SK-N-SH treated with all-trans-retinoic acid at 6 μM for 48 hours (cell line): ENCODE results near the gene MYO15B.

Source experiments
- ATAC-seq: fragments of 200-7000 bp; cut with Tn5 transposase; 3 replicates; pipeline ENCODE4 v1.9.1; 2020; ENCODE audit warnings: mild to moderate bottlenecking, moderate library complexity
- ARNTL ChIP-seq: fragments of 450-650 bp; formaldehyde crosslinking; IDR thresholded peaks from 2 replicates; pipeline ENCODE4 v1.5.0; 2020; ENCODE audit warnings: low read depth, mild to moderate bottlenecking, moderate library complexity, borderline replicate concordance
- BACH2 ChIP-seq: fragments of 250-450 bp; sonication (Bioruptor Pico); IDR thresholded peaks from 2 replicates; pipeline ENCODE4 v1.9.0; 2021; ENCODE audit warnings: mild to moderate bottlenecking, borderline replicate concordance
- CSDC2 ChIP-seq: fragments of 250-450 bp; sonication (Bioruptor Pico); IDR thresholded peaks from 2 replicates; pipeline ENCODE4 v1.5.0; 2020; ENCODE audit warnings: mild to moderate bottlenecking, moderate library complexity
- ESRRG ChIP-seq: fragments of 250-450 bp; sonication (Bioruptor Pico); IDR thresholded peaks from 2 replicates; pipeline ENCODE4 v1.6.1; 2021; ENCODE audit warnings: mild to moderate bottlenecking
- GLIS3 ChIP-seq: fragments of 250-450 bp; sonication (Bioruptor Pico); IDR thresholded peaks from 2 replicates; pipeline ENCODE4 v1.5.0; 2020; ENCODE audit warnings: mild to moderate bottlenecking, moderate library complexity
- OSR1 ChIP-seq: fragments of 250-450 bp; sonication (Bioruptor Pico); IDR thresholded peaks from 2 replicates; pipeline ENCODE4 v1.8.0; 2022; ENCODE audit warnings: moderate library complexity, mild to moderate bottlenecking, inconsistent platforms
- PPARA ChIP-seq: fragments of 250-450 bp; sonication (Bioruptor Pico); IDR thresholded peaks from 2 replicates; pipeline ENCODE4 v1.5.0; 2020; ENCODE audit warnings: mild to moderate bottlenecking, borderline replicate concordance
- RARB ChIP-seq: fragments of 250-450 bp; sonication (Bioruptor Pico); IDR thresholded peaks from 2 replicates; pipeline ENCODE4 v1.8.0; 2021; ENCODE audit warnings: mild to moderate bottlenecking, moderate library complexity
- SNAI2 ChIP-seq: fragments of 250-450 bp; sonication (Bioruptor Pico); IDR thresholded peaks from 2 replicates; pipeline ENCODE4 v1.5.0; 2020; ENCODE audit warnings: mild to moderate bottlenecking, moderate library complexity
- TCF4 ChIP-seq: fragments of 250-450 bp; sonication (Bioruptor Pico); IDR thresholded peaks from 2 replicates; pipeline ENCODE4 v1.8.0; 2021; ENCODE audit warnings: mild to moderate bottlenecking, moderate library complexity, borderline replicate concordance
- TOX ChIP-seq: fragments of 250-450 bp; sonication (Bioruptor Pico); IDR thresholded peaks from 2 replicates; pipeline ENCODE4 v1.8.0; 2021; ENCODE audit warnings: mild to moderate bottlenecking, moderate library complexity, borderline replicate concordance
- ZC3H10 ChIP-seq: fragments of 250-450 bp; sonication (Bioruptor Pico); IDR thresholded peaks from 2 replicates; pipeline ENCODE4 v1.5.1; 2021; ENCODE audit warnings: mild to moderate bottlenecking, moderate library complexity
- ZFP3 ChIP-seq: fragments of 250-450 bp; sonication (Bioruptor Pico); IDR thresholded peaks from 2 replicates; pipeline ENCODE4 v1.5.0; 2020; ENCODE audit warnings: mild to moderate bottlenecking, moderate library complexity
- ZFP30 ChIP-seq: fragments of 450-650 bp; formaldehyde crosslinking; IDR thresholded peaks from 2 replicates; pipeline ENCODE4 v1.5.0; 2022; ENCODE audit warnings: mild to moderate bottlenecking, moderate library complexity
- ZNF565 ChIP-seq: fragments of 450-650 bp; formaldehyde crosslinking; conservative IDR thresholded peaks from 2 replicates; pipeline ENCODE4 v1.5.0; 2020; ENCODE audit warnings: low read depth, mild to moderate bottlenecking, moderate library complexity
- ZNF70 ChIP-seq: fragments of 450-650 bp; formaldehyde crosslinking; IDR thresholded peaks from 2 replicates; pipeline ENCODE4 v1.5.0; 2020; ENCODE audit warnings: mild to moderate bottlenecking, moderate library complexity
- ZNF8 ChIP-seq: fragments of 450-650 bp; formaldehyde crosslinking; IDR thresholded peaks from 2 replicates; pipeline ENCODE4 v1.5.0; 2020; ENCODE audit warnings: mild to moderate bottlenecking, moderate library complexity
- TF ChIP-seq, protein P1 (sequence below): fragments of 250-450 bp; sonication (Bioruptor Pico); IDR thresholded peaks from 2 replicates; pipeline ENCODE4 v1.8.0; 2021; ENCODE audit warnings: low read depth, mild to moderate bottlenecking, moderate library complexity, borderline replicate concordance
- TF ChIP-seq, protein P2 (sequence below): fragments of 250-450 bp; sonication (Bioruptor Pico); IDR thresholded peaks from 2 replicates; pipeline ENCODE4 v1.5.0; 2020; ENCODE audit warnings: mild to moderate bottlenecking, moderate library complexity
- TF ChIP-seq, protein P3 (sequence below): fragments of 250-450 bp; sonication (Bioruptor Pico); IDR thresholded peaks from 2 replicates; pipeline ENCODE4 v1.5.1; 2021; ENCODE audit warnings: mild to moderate bottlenecking, moderate library complexity
- TF ChIP-seq, protein P4 (sequence below): fragments of 250-450 bp; sonication (Bioruptor Pico); IDR thresholded peaks from 2 replicates; pipeline ENCODE4 v1.8.0; 2020; ENCODE audit warnings: mild to moderate bottlenecking, moderate library complexity, borderline replicate concordance
- TF ChIP-seq, protein P5 (sequence below): fragments of 250-450 bp; sonication (Bioruptor Pico); IDR thresholded peaks from 2 replicates; pipeline ENCODE4 v1.5.1; 2020; ENCODE audit warnings: low read depth, mild to moderate bottlenecking, moderate library complexity

Gene MYO15B

DNA sequence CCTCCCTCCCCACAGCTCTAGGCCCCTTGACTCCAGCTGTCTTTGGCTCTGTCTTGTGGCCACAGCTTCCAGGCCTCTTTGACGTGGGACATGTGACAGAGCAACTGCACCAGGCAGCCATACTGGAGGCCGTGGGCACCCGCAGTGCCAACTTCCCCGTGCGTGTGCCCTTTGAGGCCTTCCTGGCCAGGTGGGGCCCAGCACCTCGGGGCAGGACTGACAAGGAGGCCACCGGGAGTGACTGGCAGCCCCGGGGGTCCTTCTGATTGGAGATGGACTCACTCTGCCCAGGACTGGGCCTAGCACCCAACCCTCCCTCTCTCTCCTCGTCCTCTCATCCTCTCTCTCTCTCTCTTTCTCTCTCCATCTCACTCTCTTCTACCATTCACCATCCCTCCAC, 15.5 kb downstream of the MYO15B start:
- no peak for ATAC-seq
- TF ChIP-seq SNAI2 (CRISPR knock-in tag) (no peak), TCF4 (no peak), ARNTL (CRISPR knock-in tag) (no peak), TOX (CRISPR knock-in tag) (no peak), ZFP30 (no peak), ESRRG (CRISPR knock-in tag) (no peak), ZNF70 (CRISPR knock-in tag) (no peak)
- TF ChIP-seq, protein P1, sequence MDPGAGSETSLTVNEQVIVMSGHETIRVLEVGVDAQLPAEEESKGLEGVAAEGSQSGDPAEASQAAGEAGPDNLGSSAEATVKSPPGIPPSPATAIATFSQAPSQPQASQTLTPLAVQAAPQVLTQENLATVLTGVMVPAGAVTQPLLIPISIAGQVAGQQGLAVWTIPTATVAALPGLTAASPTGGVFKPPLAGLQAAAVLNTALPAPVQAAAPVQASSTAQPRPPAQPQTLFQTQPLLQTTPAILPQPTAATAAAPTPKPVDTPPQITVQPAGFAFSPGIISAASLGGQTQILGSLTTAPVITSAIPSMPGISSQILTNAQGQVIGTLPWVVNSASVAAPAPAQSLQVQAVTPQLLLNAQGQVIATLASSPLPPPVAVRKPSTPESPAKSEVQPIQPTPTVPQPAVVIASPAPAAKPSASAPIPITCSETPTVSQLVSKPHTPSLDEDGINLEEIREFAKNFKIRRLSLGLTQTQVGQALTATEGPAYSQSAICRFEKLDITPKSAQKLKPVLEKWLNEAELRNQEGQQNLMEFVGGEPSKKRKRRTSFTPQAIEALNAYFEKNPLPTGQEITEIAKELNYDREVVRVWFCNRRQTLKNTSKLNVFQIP (CRISPR knock-in tag), result no peak
- TF ChIP-seq, protein P2, sequence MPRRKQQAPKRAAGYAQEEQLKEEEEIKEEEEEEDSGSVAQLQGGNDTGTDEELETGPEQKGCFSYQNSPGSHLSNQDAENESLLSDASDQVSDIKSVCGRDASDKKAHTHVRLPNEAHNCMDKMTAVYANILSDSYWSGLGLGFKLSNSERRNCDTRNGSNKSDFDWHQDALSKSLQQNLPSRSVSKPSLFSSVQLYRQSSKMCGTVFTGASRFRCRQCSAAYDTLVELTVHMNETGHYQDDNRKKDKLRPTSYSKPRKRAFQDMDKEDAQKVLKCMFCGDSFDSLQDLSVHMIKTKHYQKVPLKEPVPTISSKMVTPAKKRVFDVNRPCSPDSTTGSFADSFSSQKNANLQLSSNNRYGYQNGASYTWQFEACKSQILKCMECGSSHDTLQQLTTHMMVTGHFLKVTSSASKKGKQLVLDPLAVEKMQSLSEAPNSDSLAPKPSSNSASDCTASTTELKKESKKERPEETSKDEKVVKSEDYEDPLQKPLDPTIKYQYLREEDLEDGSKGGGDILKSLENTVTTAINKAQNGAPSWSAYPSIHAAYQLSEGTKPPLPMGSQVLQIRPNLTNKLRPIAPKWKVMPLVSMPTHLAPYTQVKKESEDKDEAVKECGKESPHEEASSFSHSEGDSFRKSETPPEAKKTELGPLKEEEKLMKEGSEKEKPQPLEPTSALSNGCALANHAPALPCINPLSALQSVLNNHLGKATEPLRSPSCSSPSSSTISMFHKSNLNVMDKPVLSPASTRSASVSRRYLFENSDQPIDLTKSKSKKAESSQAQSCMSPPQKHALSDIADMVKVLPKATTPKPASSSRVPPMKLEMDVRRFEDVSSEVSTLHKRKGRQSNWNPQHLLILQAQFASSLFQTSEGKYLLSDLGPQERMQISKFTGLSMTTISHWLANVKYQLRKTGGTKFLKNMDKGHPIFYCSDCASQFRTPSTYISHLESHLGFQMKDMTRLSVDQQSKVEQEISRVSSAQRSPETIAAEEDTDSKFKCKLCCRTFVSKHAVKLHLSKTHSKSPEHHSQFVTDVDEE (CRISPR knock-in tag), result no peak

DNA sequence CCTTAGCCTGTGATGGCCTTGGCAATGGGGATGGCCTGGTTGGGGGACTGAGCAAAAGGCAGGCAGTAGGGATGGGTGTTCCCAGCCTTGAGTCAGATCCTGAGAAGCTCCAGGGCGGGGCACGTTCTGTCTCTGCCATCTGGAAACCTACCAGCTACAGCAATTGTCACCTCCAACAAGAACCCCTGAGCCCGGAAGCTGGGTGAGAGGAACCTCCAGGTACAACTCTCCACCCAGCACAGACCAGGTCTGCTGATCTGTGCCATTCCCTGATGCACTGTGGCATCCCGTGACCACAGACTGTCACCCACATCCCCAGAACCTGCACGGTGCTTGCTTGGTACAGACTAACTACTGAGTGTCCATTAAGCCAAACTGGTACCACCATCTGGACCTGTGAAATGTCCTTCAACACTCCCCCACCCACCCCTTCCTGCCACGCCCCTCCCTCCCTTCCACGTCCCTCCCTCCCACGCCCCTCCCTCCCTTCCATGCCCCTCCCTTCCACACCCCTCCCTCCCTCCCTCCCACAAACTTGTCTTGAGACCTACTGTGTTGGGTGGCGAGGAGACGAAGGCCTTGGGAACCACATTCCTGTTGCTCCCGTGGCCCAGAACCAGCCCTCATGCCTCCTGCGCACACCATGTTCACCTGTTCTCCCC, 16.6 kb downstream of the MYO15B start:
- TF ChIP-seq ZNF8 (CRISPR knock-in tag), result no peak
- no peak for TF ChIP-seq ZNF70 (CRISPR knock-in tag)
- TF ChIP-seq TCF4, result no peak
- TF ChIP-seq BACH2 (CRISPR knock-in tag), result no peak
- TF ChIP-seq TOX (CRISPR knock-in tag), result no peak
- no peak for TF ChIP-seq ZNF565 (CRISPR knock-in tag)
- no peak for TF ChIP-seq CSDC2 (CRISPR knock-in tag)
- TF ChIP-seq ZFP30, result no peak
- ATAC-seq, result no peak; the same call in 2 of the 3 replicates

DNA sequence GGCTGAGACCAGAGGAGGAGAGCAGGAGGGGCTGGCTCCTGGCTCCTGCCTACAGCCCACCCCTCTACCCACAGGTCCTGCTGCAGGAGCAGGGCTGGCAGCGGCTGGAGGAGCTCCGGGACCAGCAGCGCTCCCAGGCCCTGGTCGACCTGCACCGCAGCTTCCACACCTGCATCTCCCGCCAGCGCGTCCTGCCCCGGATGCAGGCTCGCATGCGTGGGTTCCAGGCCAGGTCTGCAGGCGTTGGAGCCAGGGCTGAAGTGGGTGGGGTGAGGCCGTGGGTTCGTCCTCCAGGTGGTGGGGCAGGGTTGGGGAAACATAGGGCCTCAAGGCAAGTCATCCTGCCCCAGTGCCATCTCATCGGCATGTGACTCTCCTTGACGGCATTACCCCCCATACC, 18.2 kb downstream of the MYO15B start:
- ATAC-seq, result no peak
- no peak for TF ChIP-seq ZFP3 (CRISPR knock-in tag)
- TF ChIP-seq ZNF8 (CRISPR knock-in tag), result no peak
- TF ChIP-seq, protein P3, sequence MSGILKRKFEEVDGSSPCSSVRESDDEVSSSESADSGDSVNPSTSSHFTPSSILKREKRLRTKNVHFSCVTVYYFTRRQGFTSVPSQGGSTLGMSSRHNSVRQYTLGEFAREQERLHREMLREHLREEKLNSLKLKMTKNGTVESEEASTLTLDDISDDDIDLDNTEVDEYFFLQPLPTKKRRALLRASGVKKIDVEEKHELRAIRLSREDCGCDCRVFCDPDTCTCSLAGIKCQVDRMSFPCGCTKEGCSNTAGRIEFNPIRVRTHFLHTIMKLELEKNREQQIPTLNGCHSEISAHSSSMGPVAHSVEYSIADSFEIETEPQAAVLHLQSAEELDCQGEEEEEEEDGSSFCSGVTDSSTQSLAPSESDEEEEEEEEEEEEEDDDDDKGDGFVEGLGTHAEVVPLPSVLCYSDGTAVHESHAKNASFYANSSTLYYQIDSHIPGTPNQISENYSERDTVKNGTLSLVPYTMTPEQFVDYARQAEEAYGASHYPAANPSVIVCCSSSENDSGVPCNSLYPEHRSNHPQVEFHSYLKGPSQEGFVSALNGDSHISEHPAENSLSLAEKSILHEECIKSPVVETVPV (CRISPR knock-in tag), result no peak
- no peak for TF ChIP-seq BACH2 (CRISPR knock-in tag)
- TF ChIP-seq RARB (CRISPR knock-in tag), result no peak
- TF ChIP-seq, protein P4, sequence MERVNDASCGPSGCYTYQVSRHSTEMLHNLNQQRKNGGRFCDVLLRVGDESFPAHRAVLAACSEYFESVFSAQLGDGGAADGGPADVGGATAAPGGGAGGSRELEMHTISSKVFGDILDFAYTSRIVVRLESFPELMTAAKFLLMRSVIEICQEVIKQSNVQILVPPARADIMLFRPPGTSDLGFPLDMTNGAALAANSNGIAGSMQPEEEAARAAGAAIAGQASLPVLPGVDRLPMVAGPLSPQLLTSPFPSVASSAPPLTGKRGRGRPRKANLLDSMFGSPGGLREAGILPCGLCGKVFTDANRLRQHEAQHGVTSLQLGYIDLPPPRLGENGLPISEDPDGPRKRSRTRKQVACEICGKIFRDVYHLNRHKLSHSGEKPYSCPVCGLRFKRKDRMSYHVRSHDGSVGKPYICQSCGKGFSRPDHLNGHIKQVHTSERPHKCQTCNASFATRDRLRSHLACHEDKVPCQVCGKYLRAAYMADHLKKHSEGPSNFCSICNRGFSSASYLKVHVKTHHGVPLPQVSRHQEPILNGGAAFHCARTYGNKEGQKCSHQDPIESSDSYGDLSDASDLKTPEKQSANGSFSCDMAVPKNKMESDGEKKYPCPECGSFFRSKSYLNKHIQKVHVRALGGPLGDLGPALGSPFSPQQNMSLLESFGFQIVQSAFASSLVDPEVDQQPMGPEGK (CRISPR knock-in tag), result no peak
- TF ChIP-seq CSDC2 (CRISPR knock-in tag), result no peak
- TF ChIP-seq GLIS3 (CRISPR knock-in tag), result no peak
- TF ChIP-seq SNAI2 (CRISPR knock-in tag), result no peak
- TF ChIP-seq ZC3H10 (CRISPR knock-in tag), result no peak
- no peak for TF ChIP-seq TOX (CRISPR knock-in tag)

DNA sequence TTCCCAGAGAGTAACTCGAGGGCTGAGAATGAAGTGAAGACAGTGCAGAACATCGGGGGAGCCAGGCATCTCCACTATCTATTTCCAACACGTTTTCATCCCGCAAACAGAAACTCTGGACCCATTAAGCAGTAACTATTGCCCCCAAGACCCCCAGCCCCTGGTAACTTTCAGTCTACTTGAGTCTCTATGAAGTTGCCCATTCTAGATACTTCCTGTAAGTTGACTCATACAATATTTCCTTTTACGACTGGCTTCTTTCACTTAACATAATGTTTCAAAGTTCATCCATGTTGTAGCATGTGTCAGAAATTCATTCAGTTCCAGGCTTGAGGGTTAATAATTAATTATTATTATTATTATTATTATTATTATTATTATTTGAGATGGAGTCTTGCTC, 19.5 kb downstream of the MYO15B start:
- ATAC-seq, result no peak
- no peak for TF ChIP-seq GLIS3 (CRISPR knock-in tag)
- TF ChIP-seq CSDC2 (CRISPR knock-in tag), result no peak
- TF ChIP-seq ARNTL (CRISPR knock-in tag), result no peak
- TF ChIP-seq RARB (CRISPR knock-in tag), result no peak
- no peak for TF ChIP-seq OSR1 (CRISPR knock-in tag)
- TF ChIP-seq ZC3H10 (CRISPR knock-in tag), result no peak
- TF ChIP-seq BACH2 (CRISPR knock-in tag), result no peak
- no peak for TF ChIP-seq ZNF565 (CRISPR knock-in tag)
- TF ChIP-seq TCF4, result no peak
- TF ChIP-seq ESRRG (CRISPR knock-in tag), result no peak
- TF ChIP-seq PPARA, result no peak
- TF ChIP-seq ZFP3 (CRISPR knock-in tag), result no peak
- TF ChIP-seq ZNF70 (CRISPR knock-in tag), result no peak
- TF ChIP-seq, protein P3 (CRISPR knock-in tag), result no peak
- TF ChIP-seq, protein P5, sequence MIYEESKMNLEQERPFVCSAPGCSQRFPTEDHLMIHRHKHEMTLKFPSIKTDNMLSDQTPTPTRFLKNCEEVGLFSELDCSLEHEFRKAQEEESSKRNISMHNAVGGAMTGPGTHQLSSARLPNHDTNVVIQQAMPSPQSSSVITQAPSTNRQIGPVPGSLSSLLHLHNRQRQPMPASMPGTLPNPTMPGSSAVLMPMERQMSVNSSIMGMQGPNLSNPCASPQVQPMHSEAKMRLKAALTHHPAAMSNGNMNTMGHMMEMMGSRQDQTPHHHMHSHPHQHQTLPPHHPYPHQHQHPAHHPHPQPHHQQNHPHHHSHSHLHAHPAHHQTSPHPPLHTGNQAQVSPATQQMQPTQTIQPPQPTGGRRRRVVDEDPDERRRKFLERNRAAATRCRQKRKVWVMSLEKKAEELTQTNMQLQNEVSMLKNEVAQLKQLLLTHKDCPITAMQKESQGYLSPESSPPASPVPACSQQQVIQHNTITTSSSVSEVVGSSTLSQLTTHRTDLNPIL, result no peak
- no peak for TF ChIP-seq SNAI2 (CRISPR knock-in tag)
